Keratinocyte (primary cell): Measurements from ENCODE around the gene RNASEH2B. TPM values are rescaled to one million over a fixed set of nuclear protein-coding genes. Genes with fewer than 3 reads are reported as not detected.

Source experiments
- DNase-seq: peaks from one replicate; pipeline ENCODE4 v3.0.0-alpha.2; 2011; ENCODE audit warnings: low read depth, missing footprints, low spot score
- FAIRE-seq: peaks from 2 replicates; lab custom pipeline; 2011; peaks lifted over from hg19 to GRCh38; lab: Jason Lieb, UNC
- H2AFZ ChIP-seq: 2 replicates; pipeline ENCODE4 v1.6.0; 2012; ENCODE audit warnings: low read length, control low read depth, inconsistent platforms; ENCODE audit not compliant: control insufficient read depth
- H3K27ac ChIP-seq: 2 replicates; pipeline ENCODE4 v1.5.1; 2011; ENCODE audit warnings: low read length; ENCODE audit not compliant: control insufficient read depth, insufficient read depth
- H3K27me3 ChIP-seq: 3 replicates; pipeline ENCODE4 v1.6.0; 2011; ENCODE audit warnings: low read length; ENCODE audit not compliant: control insufficient read depth, insufficient read depth; ENCODE audit errors: extremely low read depth
- H3K36me3 ChIP-seq, 2 experiments: 2 replicates in 1 of 2; 3 replicates in 1 of 2; pipeline ENCODE4 v1.5.1; 2011; ENCODE audit warnings: low read length in 2 of 2, mild to moderate bottlenecking in 1 of 2; ENCODE audit not compliant: control insufficient read depth in 2 of 2, insufficient read depth in 2 of 2; ENCODE audit errors: extremely low read depth in 1 of 2
- H3K4me1 ChIP-seq: 3 replicates; pipeline ENCODE4 v1.5.1; 2011; ENCODE audit warnings: low read length; ENCODE audit not compliant: control insufficient read depth, insufficient read depth; ENCODE audit errors: extremely low read depth
- H3K4me2 ChIP-seq: 3 replicates; pipeline ENCODE4 v1.6.0; 2011; ENCODE audit warnings: low read depth, low read length; ENCODE audit not compliant: control insufficient read depth, insufficient read depth; ENCODE audit errors: extremely low read depth
- H3K4me3 ChIP-seq, 3 experiments: fragments of 200-600 bp in 1 of 3; sonication (generic) in 1 of 3; 2 replicates in 2 of 3; 3 replicates in 1 of 3; pipeline ENCODE4 v1.5.1; 2011 to 2016; ENCODE audit warnings: low read length in 3 of 3, mild to moderate bottlenecking in 3 of 3, control low read depth in 2 of 3, inconsistent platforms in 1 of 3, low read depth in 1 of 3, mixed read lengths in 1 of 3, mixed run types in 1 of 3, moderate library complexity in 1 of 3; ENCODE audit not compliant: control insufficient read depth in 2 of 3, insufficient read depth in 2 of 3; ENCODE audit errors: extremely low read depth in 1 of 3
- H3K79me2 ChIP-seq: 2 replicates; pipeline ENCODE4 v1.6.0; 2012; ENCODE audit warnings: low read length; ENCODE audit not compliant: control insufficient read depth, insufficient read depth
- H3K9ac ChIP-seq: 3 replicates; pipeline ENCODE4 v1.6.0; 2011; ENCODE audit warnings: low read length; ENCODE audit not compliant: control insufficient read depth, insufficient read depth; ENCODE audit errors: extremely low read depth
- H3K9me1 ChIP-seq: 3 replicates; pipeline ENCODE4 v1.6.0; 2011; ENCODE audit warnings: low read length; ENCODE audit not compliant: control insufficient read depth, insufficient read depth; ENCODE audit errors: extremely low read depth
- H3K9me3 ChIP-seq: 2 replicates; pipeline ENCODE4 v1.5.1; 2012; ENCODE audit warnings: low read depth, low read length; ENCODE audit not compliant: control insufficient read depth
- H4K20me1 ChIP-seq: 3 replicates; pipeline ENCODE4 v1.6.0; 2011; ENCODE audit warnings: low read length; ENCODE audit not compliant: control insufficient read depth, insufficient read depth; ENCODE audit errors: extremely low read depth
- CTCF ChIP-seq, 3 experiments: IDR thresholded peaks in 1 of 3; conservative IDR thresholded peaks in 1 of 3; optimal IDR thresholded peaks in 1 of 3; 2 replicates in 2 of 3; 3 replicates in 1 of 3; pipeline versions ENCODE3 to v1.5.1; 2011; ENCODE audit warnings: low read length in 3 of 3, mild to moderate bottlenecking in 3 of 3, moderate library complexity in 2 of 3, control low read depth in 1 of 3, inconsistent platforms in 1 of 3; ENCODE audit not compliant: insufficient read depth in 2 of 3; ENCODE audit errors: extremely low read depth in 1 of 3
- EZH2 ChIP-seq: IDR thresholded peaks from one replicate; pipeline ENCODE4 v1.6.1; 2012; ENCODE audit warnings: inconsistent platforms, mild to moderate bottlenecking, low read length, moderate library complexity
- dilution Hi-C: fragments of 300-500 bp; cut with MboI; formaldehyde crosslinking; loops from one replicate; pipeline ENCODE4 v1.7.0; 2020; ENCODE audit warnings: low sequenced_read_pairs; ENCODE audit not compliant: extremely low pct_ligation_motif_present
- polyA plus RNA-seq, 5 experiments: library from polyadenylated mRNA; depleted of rRNA in 3 of 5; stranded (reverse) in 3 of 5; stranded (forward) in 1 of 5; unstranded in 1 of 5; fragments of >200 nt; gene quantifications; 1 replicate in 1 of 5; 2 replicates in 3 of 5; 3 replicates in 1 of 5; pipeline versions ENCODE4 v1.2.1 to v1.2.3, GENCODE V29; 2011 to 2012; ENCODE audit warnings: missing spikeins in 2 of 5, low read depth in 1 of 5, low replicate concordance in 1 of 5

Gene RNASEH2B
- polyA plus RNA-seq, 1 donor (not counting 4 experiments of a cell fraction or from before 2014, with no cell fraction given) = 26.1 TPM

GRCh38 chr13:50892210-50892944 lies 17.2 kb upstream of the RNASEH2B start:
- dilution Hi-C loops = no loop called here

GRCh38 chr13:50893211-50893852 lies 16.3 kb upstream of the RNASEH2B start:
- H3K4me3 ChIP-seq = no peak overlapping the region
- no peaks in the 10 kb centered on the region for H4K20me1 ChIP-seq

More at GRCh38 chr13:50892210-50892944, 17.2 kb upstream of the RNASEH2B start:
- no peaks in the 10 kb centered on the region for H3K36me3 ChIP-seq
- H3K27ac ChIP-seq = no peak overlapping the region
- no peaks in the 10 kb centered on the region for H3K4me1 ChIP-seq
- TF ChIP-seq EZH2 = no peak
- TF ChIP-seq CTCF (optimal IDR thresholded peaks at IDR 0.05 in 1 of 3, IDR thresholded peaks at IDR 0.05 in 1 of 3, conservative IDR thresholded peaks at IDR 0.05 in 1 of 3; ENCODE audit: extremely low read depth in 1 of 3, insufficient read depth in 2 of 3, low read length in 3 of 3) = no peak
- no peak overlapping the region for H3K4me2 ChIP-seq
- no peaks in the 10 kb centered on the region for H3K9me3 ChIP-seq
- H3K4me3 ChIP-seq = no peak overlapping the region
- no peaks in the 10 kb centered on the region for H3K9me1 ChIP-seq
- H4K20me1 ChIP-seq = no peaks in the 10 kb centered on the region
- H2AFZ ChIP-seq = no peak overlapping the region
- FAIRE-seq (no peak), DNase-seq (no peak)
- H3K9ac ChIP-seq = no peak overlapping the region
- no peaks in the 10 kb centered on the region for H3K27me3 ChIP-seq
- H3K79me2 ChIP-seq = no peaks in the 10 kb centered on the region

More at GRCh38 chr13:50893211-50893852, 16.3 kb upstream of the RNASEH2B start:
- TF ChIP-seq CTCF (optimal IDR thresholded peaks at IDR 0.05 in 1 of 3, IDR thresholded peaks at IDR 0.05 in 1 of 3, conservative IDR thresholded peaks at IDR 0.05 in 1 of 3; ENCODE audit: extremely low read depth in 1 of 3, insufficient read depth in 2 of 3, low read length in 3 of 3) (no peak), EZH2 (no peak)
- Histone ChIP-seq H3K36me3 (no peaks in the 10 kb centered on the region), H3K27me3 (no peaks in the 10 kb centered on the region), H3K9me1 (no peaks in the 10 kb centered on the region), H3K79me2 (no peaks in the 10 kb centered on the region), H3K9ac (no peak overlapping the region), H3K4me1 (no peaks in the 10 kb centered on the region), H2AFZ (no peak overlapping the region), H3K27ac (no peak overlapping the region), H3K9me3 (no peaks in the 10 kb centered on the region), H3K4me2 (no peak overlapping the region)
- dilution Hi-C loops = no loop called here
- FAIRE-seq (no peak), DNase-seq (no peak)
